Measurements from ENCODE around the gene PYHIN1.
A peak's percentile ranks its signal among the peaks of the same experiment; 100 is the strongest.

PYHIN1 gene

GRCh38 chr1:158998037-158998780 is 66.9 kb downstream of the PYHIN1 start:
- H3K27me3 ChIP-seq, result no peaks in the 10 kb centered on the region
- H3K9me3 ChIP-seq, result no peaks in the 10 kb centered on the region
- peaks cover 3% of the 10 kb centered on the region for H3K4me1 ChIP-seq
- H3K4me3 ChIP-seq (ENCODE audit: low read depth, low read length), result peak overlapping the region; percentile 74
- no peak for TF ChIP-seq CTCF (IDR thresholded peaks at IDR 0.05; ENCODE audit: low read depth, low read length)
- DNase-seq, result no peak
- H3K36me3 ChIP-seq, result no peaks in the 10 kb centered on the region

- peak overlapping the region; percentile 74 for H3K4me3 ChIP-seq (ENCODE audit: low read depth, low read length)
- DNase-seq, result peak; percentile 52
- H3K4me1 ChIP-seq, result peaks cover 3% of the 10 kb centered on the region
- TF ChIP-seq CTCF (IDR thresholded peaks at IDR 0.05; ENCODE audit: low read depth, low read length), result peak; percentile 84
- no peaks in the 10 kb centered on the region for H3K36me3 ChIP-seq
- no peaks in the 10 kb centered on the region for H3K27me3 ChIP-seq
- no peaks in the 10 kb centered on the region for H3K9me3 ChIP-seq
Observed at GRCh38 chr1:158998781-158999161, 67.4 kb downstream of the PYHIN1 start.

- DNase-seq, result peak; percentile 63
- H3K4me1 ChIP-seq, result peaks cover 3% of the 10 kb centered on the region
- H3K27me3 ChIP-seq, result no peaks in the 10 kb centered on the region
- no peaks in the 10 kb centered on the region for H3K9me3 ChIP-seq
- H3K4me3 ChIP-seq (ENCODE audit: low read depth, low read length), result peak overlapping the region; percentile 74
- no peak for TF ChIP-seq CTCF (IDR thresholded peaks at IDR 0.05; ENCODE audit: low read depth, low read length)
- H3K36me3 ChIP-seq, result no peaks in the 10 kb centered on the region
Observed at GRCh38 chr1:158999316-159000069, 68.1 kb downstream of the PYHIN1 start.

GRCh38 chr1:159000070-159000409 is 68.7 kb downstream of the PYHIN1 start:
- no peak for TF ChIP-seq CTCF (IDR thresholded peaks at IDR 0.05; ENCODE audit: low read depth, low read length)
- no peaks in the 10 kb centered on the region for H3K9me3 ChIP-seq
- H3K36me3 ChIP-seq, result no peaks in the 10 kb centered on the region
- peak overlapping the region; percentile 74 for H3K4me3 ChIP-seq (ENCODE audit: low read depth, low read length)
- no peaks in the 10 kb centered on the region for H3K27me3 ChIP-seq
- H3K4me1 ChIP-seq, result peaks cover 3% of the 10 kb centered on the region
- no peak for DNase-seq

GRCh38 chr1:159000625-159001024 is 69.3 kb downstream of the PYHIN1 start:
- peak overlapping the region; percentile 74 for H3K4me3 ChIP-seq (ENCODE audit: low read depth, low read length)
- H3K9me3 ChIP-seq, result no peaks in the 10 kb centered on the region
- DNase-seq, result peak; percentile 58
- TF ChIP-seq CTCF (IDR thresholded peaks at IDR 0.05; ENCODE audit: low read depth, low read length), result no peak
- peaks cover 3% of the 10 kb centered on the region for H3K4me1 ChIP-seq
- H3K27me3 ChIP-seq, result no peaks in the 10 kb centered on the region
- H3K36me3 ChIP-seq, result no peaks in the 10 kb centered on the region

GRCh38 chr1:159005161-159005560 is 73.8 kb downstream of the PYHIN1 start:
- no peaks in the 10 kb centered on the region for H3K9me3 ChIP-seq
- H3K4me3 ChIP-seq (ENCODE audit: low read depth, low read length), result no peak overlapping the region
- H3K4me1 ChIP-seq, result peaks cover under 1% of the 10 kb centered on the region
- no peaks in the 10 kb centered on the region for H3K27me3 ChIP-seq
- no peaks in the 10 kb centered on the region for H3K36me3 ChIP-seq
- no peak for TF ChIP-seq CTCF (IDR thresholded peaks at IDR 0.05; ENCODE audit: low read depth, low read length)
- no peak for DNase-seq
